ENCODE results near the gene TCHP. TPM values are rescaled to one million over a fixed set of nuclear protein-coding genes. Genes with fewer than 3 reads are reported as not detected.

TCHP gene
- total RNA-seq, 1 experiment from 2014 or later, result 13.3 TPM

- H3K4me1 Mint-ChIP-seq, result peaks cover 29 to 30% of the 10 kb centered on the region in 2 experiments
- H3K9ac ChIP-seq (ENCODE audit: extremely low read depth, insufficient read length, low read length), result no peak overlapping the region
- peaks cover 4% of the 10 kb centered on the region for H3K27me3 Mint-ChIP-seq (ENCODE audit: low read depth)
- no peak overlapping the region for H3K4me2 ChIP-seq (ENCODE audit: insufficient read depth, insufficient read length, low read length)
- no CpG with 5 or more reads among the region's 6 CpGs for WGBS (ENCODE audit: extremely low coverage, insufficient read length, low lambda C conversion rate)
- no peaks in the 10 kb centered on the region for H4K20me1 ChIP-seq (ENCODE audit: control insufficient read depth, insufficient read depth, insufficient read length)
- H3K4me1 ChIP-seq (ENCODE audit: insufficient read depth, low read length), result peaks cover 3% of the 10 kb centered on the region
- H3K9me3 Mint-ChIP-seq, result no peaks in the 10 kb centered on the region; a peak in 1 of 5 replicates
- H2BK20ac ChIP-seq (ENCODE audit: low read depth, low read length, poor library complexity, severe bottlenecking), result no peak overlapping the region
- H4K91ac ChIP-seq (ENCODE audit: insufficient read length, low read depth, low read length), result no peak overlapping the region
- no peak overlapping the region for H3K23ac ChIP-seq (ENCODE audit: insufficient read length, low read depth, low read length)
- H3K4me3 Mint-ChIP-seq, result no peak overlapping the region
- peaks cover 8% of the 10 kb centered on the region for H3K23me2 ChIP-seq (ENCODE audit: insufficient read length, low read depth, low read length, poor library complexity, severe bottlenecking)
- H3K56ac ChIP-seq (ENCODE audit: insufficient read length, low read depth, low read length), result no peak overlapping the region
- no peak overlapping the region for H3T11ph ChIP-seq (ENCODE audit: low read length)
- H3K9me3 ChIP-seq (ENCODE audit: control insufficient read depth, low read depth, low read length), result no peaks in the 10 kb centered on the region
- no peak for TF ChIP-seq CTCF (conservative IDR thresholded peaks at IDR 0.05)
- no peak overlapping the region for H2AFZ ChIP-seq (ENCODE audit: low read length)
- no peak overlapping the region for H3K27ac Mint-ChIP-seq
- no peak overlapping the region for H3K18ac ChIP-seq (ENCODE audit: insufficient read length, low read depth, low read length)
- no peak overlapping the region for H2BK5ac ChIP-seq (ENCODE audit: insufficient read length, low read length)
- no peak overlapping the region for H4K5ac ChIP-seq (ENCODE audit: insufficient read length, low read depth, low read length)
- no peak overlapping the region for H2BK120ac ChIP-seq (ENCODE audit: low read depth, low read length, poor library complexity, severe bottlenecking)
- H3K36me3 Mint-ChIP-seq (ENCODE audit: insufficient read depth in 1 of 3, low read depth in 3 of 3), result no peaks in the 10 kb centered on the region; a peak in 2 of 7 replicates
- no peak overlapping the region for H4K8ac ChIP-seq (replicated peaks; ENCODE audit: insufficient read length, low read depth, low read length)
- H3K14ac ChIP-seq (ENCODE audit: insufficient read depth, low read length), result no peak overlapping the region
- H2AK5ac ChIP-seq (ENCODE audit: insufficient read length, low read length), result no peak overlapping the region
- H2BK12ac ChIP-seq (ENCODE audit: insufficient read length, low read depth, low read length), result no peak overlapping the region
- no peak for DNase-seq
- H2BK15ac ChIP-seq (ENCODE audit: low read depth, low read length), result no peak overlapping the region
- H3K27ac ChIP-seq (ENCODE audit: insufficient read length, low read depth, low read length), result no peak overlapping the region
- H3K79me1 ChIP-seq (ENCODE audit: insufficient read depth, low read depth, low read length, poor library complexity, severe bottlenecking), result peaks cover 2% of the 10 kb centered on the region
- H3K79me2 ChIP-seq (ENCODE audit: insufficient read depth, low read length), result peaks cover 8% of the 10 kb centered on the region; the same call in 1 of the 2 replicates
- H3K4ac ChIP-seq (ENCODE audit: low read depth, low read length), result no peak overlapping the region
- H3K27me3 ChIP-seq (ENCODE audit: insufficient read depth, low read length), result no peaks in the 10 kb centered on the region
These were observed 24.4 kb upstream of the TCHP start for GRCh38 chr12:109875572-109876131.

Data from H9 (cell line).